ENCODE data around the gene CENPU.

Gene CENPU

GRCh38 chr4:184775854-184776555 is 42.1 kb upstream of the CENPU start:
- TF ChIP-seq CTCF (IDR thresholded peaks at IDR 0.05), result no peak
- no peaks in the 10 kb centered on the region for H3K27me3 ChIP-seq (ENCODE audit: control insufficient read depth, insufficient read depth, low read length)
- H3K4me3 ChIP-seq (ENCODE audit: low read depth, low read length), result no peak overlapping the region
- no peaks in the 10 kb centered on the region for H3K4me1 ChIP-seq
- no peak overlapping the region for H3K9ac ChIP-seq
- no peaks in the 10 kb centered on the region for H3K36me3 ChIP-seq (ENCODE audit: control insufficient read depth, insufficient read depth, low read length)
- H3K9me3 ChIP-seq (ENCODE audit: control insufficient read depth, low read length), result no peaks in the 10 kb centered on the region
- no peak overlapping the region for H3K4me2 ChIP-seq (ENCODE audit: low read length)
- no peak overlapping the region for H2AFZ ChIP-seq
- no peak overlapping the region for H3K27ac ChIP-seq
- no peaks in the 10 kb centered on the region for H3K79me2 ChIP-seq

GRCh38 chr4:184774152-184774551 is 40.3 kb upstream of the CENPU start:
- Histone ChIP-seq H3K4me1 (no peaks in the 10 kb centered on the region), H3K79me2 (no peaks in the 10 kb centered on the region), H3K36me3 (ENCODE audit: control insufficient read depth, insufficient read depth, low read length) (no peaks in the 10 kb centered on the region), H3K4me3 (ENCODE audit: low read depth, low read length) (no peak overlapping the region), H3K27ac (no peak overlapping the region), H3K27me3 (ENCODE audit: control insufficient read depth, insufficient read depth, low read length) (no peaks in the 10 kb centered on the region), H3K9ac (no peak overlapping the region), H3K4me2 (ENCODE audit: low read length) (no peak overlapping the region), H2AFZ (no peak overlapping the region), H3K9me3 (ENCODE audit: control insufficient read depth, low read length) (no peaks in the 10 kb centered on the region)
- no peak for TF ChIP-seq CTCF (IDR thresholded peaks at IDR 0.05)

GRCh38 chr4:184771416-184771815 is 37.5 kb upstream of the CENPU start:
- Histone ChIP-seq H3K4me2 (ENCODE audit: low read length) (no peak overlapping the region), H3K36me3 (ENCODE audit: control insufficient read depth, insufficient read depth, low read length) (no peaks in the 10 kb centered on the region), H3K4me3 (ENCODE audit: low read depth, low read length) (no peak overlapping the region), H3K9me3 (ENCODE audit: control insufficient read depth, low read length) (no peaks in the 10 kb centered on the region), H3K9ac (no peak overlapping the region), H3K27me3 (ENCODE audit: control insufficient read depth, insufficient read depth, low read length) (no peaks in the 10 kb centered on the region), H2AFZ (no peak overlapping the region), H3K4me1 (no peaks in the 10 kb centered on the region), H3K27ac (no peak overlapping the region), H3K79me2 (no peaks in the 10 kb centered on the region)
- TF ChIP-seq CTCF (IDR thresholded peaks at IDR 0.05), result no peak

- H3K4me3 ChIP-seq (ENCODE audit: low read depth, low read length), result no peak overlapping the region
- H3K27ac ChIP-seq, result no peak overlapping the region
- TF ChIP-seq CTCF (IDR thresholded peaks at IDR 0.05), result no peak
- H2AFZ ChIP-seq, result no peak overlapping the region
- H3K4me2 ChIP-seq (ENCODE audit: low read length), result no peak overlapping the region
- H3K9me3 ChIP-seq (ENCODE audit: control insufficient read depth, low read length), result no peaks in the 10 kb centered on the region
- H3K9ac ChIP-seq, result no peak overlapping the region
- no peaks in the 10 kb centered on the region for H3K36me3 ChIP-seq (ENCODE audit: control insufficient read depth, insufficient read depth, low read length)
- no peaks in the 10 kb centered on the region for H3K27me3 ChIP-seq (ENCODE audit: control insufficient read depth, insufficient read depth, low read length)
- no peaks in the 10 kb centered on the region for H3K79me2 ChIP-seq
- no peaks in the 10 kb centered on the region for H3K4me1 ChIP-seq
Observed at GRCh38 chr4:184769141-184769765, 35.4 kb upstream of the CENPU start.

GRCh38 chr4:184768296-184768695 is 34.4 kb upstream of the CENPU start:
- Histone ChIP-seq H3K36me3 (ENCODE audit: control insufficient read depth, insufficient read depth, low read length) (no peaks in the 10 kb centered on the region), H3K27me3 (ENCODE audit: control insufficient read depth, insufficient read depth, low read length) (no peaks in the 10 kb centered on the region), H3K4me3 (ENCODE audit: low read depth, low read length) (no peak overlapping the region), H3K4me1 (no peaks in the 10 kb centered on the region), H3K9me3 (ENCODE audit: control insufficient read depth, low read length) (no peaks in the 10 kb centered on the region), H3K9ac (no peak overlapping the region), H2AFZ (no peak overlapping the region), H3K27ac (no peak overlapping the region), H3K4me2 (ENCODE audit: low read length) (no peak overlapping the region), H3K79me2 (no peaks in the 10 kb centered on the region)
- no peak for TF ChIP-seq CTCF (IDR thresholded peaks at IDR 0.05)

Data from parathyroid adenoma (tissue), 2 donors.